Natural killer cell (primary cell): ENCODE results near the gene USP24. TPM values are rescaled to one million over a fixed set of nuclear protein-coding genes. Genes with fewer than 3 reads are reported as not detected.
"Not testable (repeated sequence)": the region's sequence is repeated elsewhere in the genome, so short reads cannot be mapped to it uniquely, and the experiment has no call there.

Experiments used
- ATAC-seq, 3 donors: fragments of 150-1000 bp in 2 of 3; fragments of 200-7000 bp in 1 of 3; cut with Tn5 transposase; 1 replicate in 1 of 3; 2 replicates in 2 of 3; pipeline ENCODE4 v1.10.0; 2021; ENCODE audit warnings: mild to moderate bottlenecking in 2 of 3, moderate library complexity in 2 of 3
- DNase-seq, 2 donors: peaks; one replicate each; pipeline versions ENCODE4 v3.0.0 to v3.0.0-alpha.2; 2013 to 2021; ENCODE audit warnings: mixed read lengths in 1 of 2
- H3K27ac ChIP-seq: one replicate; pipeline ENCODE4 v1.5.1; 2013; ENCODE audit warnings: mild to moderate bottlenecking, low read length
- H3K27me3 ChIP-seq: one replicate; pipeline ENCODE4 v1.6.1; 2013; ENCODE audit warnings: low read length; ENCODE audit not compliant: control insufficient read depth, insufficient read depth
- H3K36me3 ChIP-seq: one replicate; pipeline ENCODE4 v1.6.1; 2013; ENCODE audit warnings: low read length; ENCODE audit not compliant: control insufficient read depth, insufficient read depth
- H3K4me1 ChIP-seq: one replicate; pipeline ENCODE4 v1.6.1; 2013; ENCODE audit warnings: low read length; ENCODE audit not compliant: control insufficient read depth, insufficient read depth
- H3K4me3 ChIP-seq: one replicate; pipeline ENCODE4 v1.5.1; 2013; ENCODE audit warnings: low read length
- H3K9me3 ChIP-seq: one replicate; pipeline ENCODE4 v1.6.1; 2013; ENCODE audit warnings: low read length; ENCODE audit not compliant: control insufficient read depth, insufficient read depth
- H3K27ac Mint-ChIP-seq, 2 donors: one replicate each; pipeline ENCODE4 v1.8.0; 2022; ENCODE audit warnings: mild to moderate bottlenecking in 2 of 2, mixed read lengths in 2 of 2, moderate library complexity in 1 of 2
- H3K27me3 Mint-ChIP-seq, 2 donors: one replicate each; pipeline ENCODE4 v1.8.0; 2022; ENCODE audit warnings: low read depth in 2 of 2, mixed read lengths in 2 of 2
- H3K36me3 Mint-ChIP-seq: one replicate; pipeline ENCODE4 v1.8.0; 2022; ENCODE audit warnings: mixed read lengths
- H3K4me1 Mint-ChIP-seq, 2 donors: one replicate each; pipeline ENCODE4 v1.8.0; 2022; ENCODE audit warnings: mixed read lengths in 2 of 2
- H3K4me3 Mint-ChIP-seq: one replicate; pipeline ENCODE4 v1.8.0; 2022; ENCODE audit warnings: mild to moderate bottlenecking, moderate library complexity, mixed read lengths
- H3K9me3 Mint-ChIP-seq, 2 donors: one replicate each; pipeline ENCODE4 v1.8.0; 2022; ENCODE audit warnings: mixed read lengths in 2 of 2
- WGBS: methylation state at CpG from one replicate; pipeline ENCODE4 v1.1.7; 2013; ENCODE audit warnings: missing lambda C conversion rate; ENCODE audit not compliant: insufficient coverage; 5-methylcytosine and 5-hydroxymethylcytosine counted together
- intact Hi-C: fragments of 100-400 bp; cut with micrococcal nuclease; formaldehyde crosslinking; loops from one replicate; pipeline ENCODE4 v1.14.2; 2022
- total RNA-seq, 4 donors: library from RNA; stranded (reverse); fragments of 120-200 nt in 1 of 4; gene quantifications; one replicate each; pipeline versions ENCODE4 v1.2.3 to v1.2.4, GENCODE V29; 2013 to 2022
- TF ChIP-seq, protein P1 (sequence below): fragments of 200-600 bp; IDR thresholded peaks from one replicate; pipeline ENCODE4 v1.8.0; 2022; ENCODE audit warnings: antibody characterized with exemption

The USP24 gene
- total RNA-seq, 3 donors from 2014 or later (not counting 1 experiment from before 2014, with no cell fraction given), result 155 TPM

DNA sequence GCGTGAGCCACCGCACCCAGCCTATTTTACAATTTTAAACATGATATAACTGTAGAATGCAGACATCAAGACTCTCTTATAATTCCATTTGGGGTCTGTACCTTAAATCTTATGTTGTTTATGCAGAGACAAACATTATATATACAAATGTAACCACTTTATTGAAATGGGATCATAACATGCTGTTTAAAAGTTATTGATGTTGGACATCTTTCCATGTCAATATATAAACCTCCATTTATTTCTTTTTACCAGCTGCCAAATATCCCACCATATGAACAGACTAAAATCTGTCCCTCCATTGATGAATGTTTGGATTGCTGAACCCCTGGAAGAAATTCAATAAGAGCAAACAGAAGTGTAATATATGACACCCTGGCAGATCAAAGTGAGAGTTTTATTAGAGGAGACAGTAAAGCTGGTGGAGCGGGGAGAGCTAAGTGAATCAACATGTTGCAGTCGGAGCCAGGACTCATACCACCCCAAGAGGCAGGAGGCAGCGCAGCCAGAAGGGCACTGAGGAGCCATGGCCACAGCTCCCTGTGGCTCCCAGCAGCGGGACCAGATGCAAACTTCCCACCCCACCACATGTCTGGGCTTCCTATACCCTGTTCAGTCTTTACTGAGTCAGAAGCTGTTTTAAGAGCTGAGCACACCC lies 180.6 kb downstream of the USP24 start:
- intact Hi-C loops, result no loop called here
- TF ChIP-seq, protein P1, sequence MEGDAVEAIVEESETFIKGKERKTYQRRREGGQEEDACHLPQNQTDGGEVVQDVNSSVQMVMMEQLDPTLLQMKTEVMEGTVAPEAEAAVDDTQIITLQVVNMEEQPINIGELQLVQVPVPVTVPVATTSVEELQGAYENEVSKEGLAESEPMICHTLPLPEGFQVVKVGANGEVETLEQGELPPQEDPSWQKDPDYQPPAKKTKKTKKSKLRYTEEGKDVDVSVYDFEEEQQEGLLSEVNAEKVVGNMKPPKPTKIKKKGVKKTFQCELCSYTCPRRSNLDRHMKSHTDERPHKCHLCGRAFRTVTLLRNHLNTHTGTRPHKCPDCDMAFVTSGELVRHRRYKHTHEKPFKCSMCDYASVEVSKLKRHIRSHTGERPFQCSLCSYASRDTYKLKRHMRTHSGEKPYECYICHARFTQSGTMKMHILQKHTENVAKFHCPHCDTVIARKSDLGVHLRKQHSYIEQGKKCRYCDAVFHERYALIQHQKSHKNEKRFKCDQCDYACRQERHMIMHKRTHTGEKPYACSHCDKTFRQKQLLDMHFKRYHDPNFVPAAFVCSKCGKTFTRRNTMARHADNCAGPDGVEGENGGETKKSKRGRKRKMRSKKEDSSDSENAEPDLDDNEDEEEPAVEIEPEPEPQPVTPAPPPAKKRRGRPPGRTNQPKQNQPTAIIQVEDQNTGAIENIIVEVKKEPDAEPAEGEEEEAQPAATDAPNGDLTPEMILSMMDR, result no peak
- no peak overlapping the region for H3K4me3 Mint-ChIP-seq
- no peaks in the 10 kb centered on the region for H3K9me3 Mint-ChIP-seq
- DNase-seq (no peak), ATAC-seq (no peak)
- WGBS, result 88% methylated on average over 6 of the region's 6 CpGs
- no peak overlapping the region for H3K27ac Mint-ChIP-seq
- no peak overlapping the region for H3K27ac ChIP-seq
- no peaks in the 10 kb centered on the region for H3K9me3 ChIP-seq
- no peak overlapping the region for H3K4me3 ChIP-seq
- H3K4me1 Mint-ChIP-seq, result no peaks in the 10 kb centered on the region
- H3K36me3 ChIP-seq, result no peaks in the 10 kb centered on the region
- peaks cover 53 to 60% of the 10 kb centered on the region in 2 donors for H3K27me3 Mint-ChIP-seq
- H3K4me1 ChIP-seq, result no peaks in the 10 kb centered on the region
- H3K36me3 Mint-ChIP-seq, result no peaks in the 10 kb centered on the region
- H3K27me3 ChIP-seq, result peaks cover 5% of the 10 kb centered on the region

DNA sequence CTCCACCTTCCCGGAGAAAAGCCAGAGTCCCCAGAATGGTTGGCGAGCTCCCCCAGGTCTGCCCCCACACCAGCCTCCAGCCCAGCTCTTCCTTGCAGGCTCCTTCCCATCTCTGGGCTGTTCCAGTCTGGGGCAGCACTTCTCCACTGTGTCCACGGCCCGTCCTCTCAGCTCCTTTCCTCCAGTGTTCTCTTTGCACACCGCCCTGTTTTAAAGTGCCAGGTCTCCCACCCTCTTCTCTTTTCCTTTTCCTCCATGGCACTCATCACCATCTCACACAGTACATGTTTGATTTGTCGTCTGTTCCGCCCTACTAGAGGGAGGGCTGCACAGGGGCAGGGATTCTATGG lies 181.9 kb downstream of the USP24 start:
- intact Hi-C loops, result no loop called here
- Mint-ChIP-seq H3K27ac (no peak overlapping the region), H3K9me3 (no peaks in the 10 kb centered on the region), H3K4me1 (no peaks in the 10 kb centered on the region), H3K4me3 (no peak overlapping the region), H3K36me3 (no peaks in the 10 kb centered on the region), H3K27me3 (peaks cover 42 to 48% of the 10 kb centered on the region in 2 donors)
- WGBS, result 90% methylated on average over 7 of the region's 7 CpGs
- DNase-seq (no peak), ATAC-seq (no peak)
- TF ChIP-seq, protein P1, result no peak
- H3K4me1 ChIP-seq, result no peaks in the 10 kb centered on the region
- H3K36me3 ChIP-seq, result no peaks in the 10 kb centered on the region
- H3K4me3 ChIP-seq, result no peak overlapping the region
- H3K9me3 ChIP-seq, result no peaks in the 10 kb centered on the region
- H3K27me3 ChIP-seq, result peaks cover 3% of the 10 kb centered on the region
- no peak overlapping the region for H3K27ac ChIP-seq

DNA sequence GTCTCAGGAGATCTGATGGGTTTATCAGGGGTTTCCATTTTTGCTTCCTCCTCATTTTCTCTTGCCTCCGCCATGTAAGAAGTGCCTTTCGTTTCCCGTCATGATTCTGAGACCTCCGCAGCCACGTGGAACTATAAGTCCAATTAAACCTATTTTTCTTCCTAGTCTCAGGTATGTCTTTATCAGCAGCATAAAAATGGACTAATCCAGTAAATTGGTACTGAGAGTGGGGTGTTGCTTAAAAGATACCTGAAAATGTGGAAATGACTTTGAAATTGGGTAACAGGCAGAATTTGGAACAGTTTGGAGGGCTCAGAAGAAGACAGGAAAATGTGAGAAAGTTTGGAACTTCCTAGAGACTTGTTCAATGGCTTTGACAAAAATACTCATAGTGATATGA lies 184.1 kb downstream of the USP24 start:
- H3K36me3 Mint-ChIP-seq, intact Hi-C loops: not testable (repeated sequence)
- H3K27me3 Mint-ChIP-seq, result peaks cover 27 to 33% of the 10 kb centered on the region in 2 donors

DNA sequence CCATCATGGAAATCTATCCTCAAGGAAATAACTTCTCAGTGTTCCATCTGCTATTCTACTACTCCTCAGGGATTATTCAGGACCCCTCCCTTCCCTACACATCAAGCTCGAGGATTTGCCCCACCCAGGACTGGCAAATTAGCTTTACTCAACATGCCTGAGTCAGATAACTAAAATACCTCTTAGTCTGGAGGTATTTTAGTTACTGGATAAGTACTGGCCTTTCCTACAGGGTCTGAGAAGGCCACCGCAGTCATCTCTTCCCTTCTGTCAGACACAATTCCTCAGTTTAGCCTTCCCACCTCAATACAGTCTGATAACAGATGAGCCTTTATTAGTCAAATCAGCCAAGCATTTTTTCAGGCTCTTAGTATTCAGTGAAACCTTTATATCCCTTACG lies 188.5 kb downstream of the USP24 start:
- H3K36me3 ChIP-seq, H3K36me3 Mint-ChIP-seq, H3K9me3 Mint-ChIP-seq, intact Hi-C loops, ATAC-seq, H3K27me3 Mint-ChIP-seq, H3K27ac Mint-ChIP-seq, DNase-seq, H3K4me3 Mint-ChIP-seq, H3K27me3 ChIP-seq, H3K27ac ChIP-seq, H3K4me3 ChIP-seq, H3K9me3 ChIP-seq, H3K4me1 ChIP-seq: not testable (repeated sequence)
- WGBS, result 100% methylated on average over 1 of the region's 3 CpGs
- H3K4me1 Mint-ChIP-seq, result peaks cover 5 to 11% of the 10 kb centered on the region in 2 donors

More for the DNA sequence above, 184.1 kb downstream of the USP24 start:
- not testable (repeated sequence) for H3K4me3 Mint-ChIP-seq, H3K4me1 Mint-ChIP-seq, H3K4me1 ChIP-seq, DNase-seq, H3K27ac Mint-ChIP-seq, H3K27me3 ChIP-seq, H3K4me3 ChIP-seq, H3K9me3 ChIP-seq, H3K9me3 Mint-ChIP-seq, H3K27ac ChIP-seq, ATAC-seq, H3K36me3 ChIP-seq
- WGBS, result 100% methylated on average over 5 of the region's 5 CpGs

DNA sequence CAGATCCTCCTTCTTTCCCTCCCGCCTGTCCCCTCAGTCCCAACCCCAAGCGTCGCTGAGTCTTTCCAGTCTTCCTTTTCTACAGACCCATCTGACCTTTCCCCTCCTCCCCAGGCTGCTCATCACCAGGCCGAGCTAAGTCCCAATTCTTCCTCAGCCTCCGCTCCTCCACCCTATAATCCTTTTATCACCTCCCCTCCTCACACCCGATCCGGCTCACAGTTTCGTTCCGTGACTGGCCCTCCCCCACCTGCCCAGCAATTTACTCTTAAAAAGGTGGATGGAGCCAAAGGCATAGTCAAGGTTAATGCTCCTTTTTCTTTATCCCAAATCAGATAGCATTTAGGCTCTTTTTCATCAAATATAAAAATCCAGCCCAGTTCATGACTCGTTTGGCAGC lies 191.0 kb downstream of the USP24 start:
- H3K4me3 Mint-ChIP-seq, H3K4me1 ChIP-seq, H3K27me3 Mint-ChIP-seq, H3K27me3 ChIP-seq, H3K4me3 ChIP-seq, H3K9me3 Mint-ChIP-seq, intact Hi-C loops, H3K36me3 Mint-ChIP-seq, ATAC-seq, H3K36me3 ChIP-seq, H3K27ac Mint-ChIP-seq, H3K27ac ChIP-seq, DNase-seq, H3K9me3 ChIP-seq: not testable (repeated sequence)
- 92% methylated on average over 9 of the region's 10 CpGs for WGBS
- peaks cover 5 to 11% of the 10 kb centered on the region in 2 donors for H3K4me1 Mint-ChIP-seq
